Measurements from ENCODE around the gene S100A10.

- TF ChIP-seq CTCF (conservative IDR thresholded peaks at IDR 0.05; ENCODE audit: low read depth, low read length) (no peak), EZH2 (IDR thresholded peaks at IDR 0.05; ENCODE audit: low read length, unreplicated experiment) (no peak)
Observed at GRCh38 chr1:151936653-151937052, 57.0 kb downstream of the S100A10 start.

Data from PC-3 (cell line).